Vagina (tissue), 2 donors: ENCODE measurements around the gene GNAQ.

Experiments
- POLR2A ChIP-seq, 2 donors: fragments of 450-650 bp; IDR thresholded peaks; one replicate each; pipeline ENCODE4 v1.6.1; 2017; ENCODE audit warnings: antibody characterized with exemption in 2 of 2, mild to moderate bottlenecking in 2 of 2, moderate library complexity in 2 of 2
- TF ChIP-seq, protein P1 (sequence below), 3 experiments: fragments of 450-650 bp in 2 of 3; fragments of 200-600 bp in 1 of 3; sonication (generic) in 1 of 3; IDR thresholded peaks; one replicate each; pipeline ENCODE4 v1.5.1; 2017 to 2019; ENCODE audit warnings: antibody characterized with exemption in 3 of 3, mild to moderate bottlenecking in 2 of 3, moderate library complexity in 2 of 3

- TF ChIP-seq POLR2A (IDR thresholded peaks at IDR 0.05): no peak
- TF ChIP-seq, protein P1, sequence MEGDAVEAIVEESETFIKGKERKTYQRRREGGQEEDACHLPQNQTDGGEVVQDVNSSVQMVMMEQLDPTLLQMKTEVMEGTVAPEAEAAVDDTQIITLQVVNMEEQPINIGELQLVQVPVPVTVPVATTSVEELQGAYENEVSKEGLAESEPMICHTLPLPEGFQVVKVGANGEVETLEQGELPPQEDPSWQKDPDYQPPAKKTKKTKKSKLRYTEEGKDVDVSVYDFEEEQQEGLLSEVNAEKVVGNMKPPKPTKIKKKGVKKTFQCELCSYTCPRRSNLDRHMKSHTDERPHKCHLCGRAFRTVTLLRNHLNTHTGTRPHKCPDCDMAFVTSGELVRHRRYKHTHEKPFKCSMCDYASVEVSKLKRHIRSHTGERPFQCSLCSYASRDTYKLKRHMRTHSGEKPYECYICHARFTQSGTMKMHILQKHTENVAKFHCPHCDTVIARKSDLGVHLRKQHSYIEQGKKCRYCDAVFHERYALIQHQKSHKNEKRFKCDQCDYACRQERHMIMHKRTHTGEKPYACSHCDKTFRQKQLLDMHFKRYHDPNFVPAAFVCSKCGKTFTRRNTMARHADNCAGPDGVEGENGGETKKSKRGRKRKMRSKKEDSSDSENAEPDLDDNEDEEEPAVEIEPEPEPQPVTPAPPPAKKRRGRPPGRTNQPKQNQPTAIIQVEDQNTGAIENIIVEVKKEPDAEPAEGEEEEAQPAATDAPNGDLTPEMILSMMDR (IDR thresholded peaks at IDR 0.05): no peak
These were observed 192.0 kb downstream of the GNAQ start for GRCh38 chr9:77839459-77840140.
